Neural progenitor cell (in vitro differentiated cells): ENCODE data around the gene POLR3G. TPM values are rescaled to one million over a fixed set of nuclear protein-coding genes. Genes with fewer than 3 reads are reported as not detected.
A peak's percentile ranks its signal among the peaks of the same experiment; 100 is the strongest.

Experiments
- DNase-seq: peaks from one replicate; pipeline ENCODE4 v3.0.0-alpha.2; 2016; ENCODE audit warnings: low spot score
- H2AFZ ChIP-seq: fragments of 200-600 bp; sonication (generic); replicated peaks from 2 replicates; pipeline ENCODE4 v1.6.1; 2016; ENCODE audit warnings: antibody characterized with exemption
- H3F3A ChIP-seq: fragments of 200-600 bp; sonication (generic); 2 replicates; pipeline ENCODE4 v1.6.1; 2016; ENCODE audit warnings: antibody characterized with exemption, low read depth
- H3K27ac ChIP-seq: fragments of 200-600 bp; sonication (generic); 2 replicates; pipeline ENCODE4 v1.5.1; 2016; ENCODE audit warnings: mild to moderate bottlenecking
- H3K27me3 ChIP-seq: fragments of 200-600 bp; sonication (generic); 2 replicates; pipeline ENCODE4 v1.6.1; 2016; ENCODE audit warnings: mild to moderate bottlenecking, moderate library complexity
- H3K36me3 ChIP-seq: fragments of 200-600 bp; sonication (generic); 2 replicates; pipeline ENCODE4 v1.5.1; 2016
- H3K4me1 ChIP-seq: fragments of 200-600 bp; sonication (generic); 2 replicates; pipeline ENCODE4 v1.6.1; 2016; ENCODE audit warnings: mixed run types
- H3K4me2 ChIP-seq: fragments of 200-600 bp; sonication (generic); 2 replicates; pipeline ENCODE4 v1.6.1; 2016
- H3K4me3 ChIP-seq: fragments of 200-600 bp; sonication (generic); 2 replicates; pipeline ENCODE4 v1.5.1; 2016
- H3K79me2 ChIP-seq: fragments of 200-600 bp; sonication (generic); 2 replicates; pipeline ENCODE4 v1.6.1; 2016; ENCODE audit warnings: low read depth
- H3K9ac ChIP-seq: fragments of 200-600 bp; sonication (generic); 2 replicates; pipeline ENCODE4 v1.6.1; 2016
- H3K9me3 ChIP-seq: fragments of 200-600 bp; sonication (generic); 2 replicates; pipeline ENCODE4 v1.5.1; 2016; ENCODE audit warnings: low read depth
- H4K20me1 ChIP-seq: fragments of 200-600 bp; sonication (generic); 2 replicates; pipeline ENCODE4 v1.6.1; 2016; ENCODE audit warnings: low read depth
- H3K27ac Mint-ChIP-seq: 3 replicates; pipeline ENCODE4 v1.8.0; 2021; ENCODE audit warnings: mixed read lengths
- H3K27me3 Mint-ChIP-seq: 2 replicates; pipeline ENCODE4 v1.8.0; 2022; ENCODE audit warnings: low read depth, mild to moderate bottlenecking, inconsistent platforms, moderate library complexity, mixed read lengths; ENCODE audit not compliant: insufficient read depth
- H3K36me3 Mint-ChIP-seq: 3 replicates; pipeline ENCODE4 v1.8.0; 2021; ENCODE audit warnings: mixed read lengths
- H3K4me1 Mint-ChIP-seq: 3 replicates; pipeline ENCODE4 v1.8.0; 2021; ENCODE audit warnings: mixed read lengths
- H3K4me3 Mint-ChIP-seq: 3 replicates; pipeline ENCODE4 v1.8.0; 2021; ENCODE audit warnings: mild to moderate bottlenecking, moderate library complexity, mixed read lengths
- H3K9me3 Mint-ChIP-seq: 3 replicates; pipeline ENCODE4 v1.8.0; 2020; ENCODE audit warnings: mixed read lengths
- EZH2 ChIP-seq: fragments of 200-600 bp; sonication (generic); IDR thresholded peaks from 2 replicates; pipeline ENCODE4 v1.6.1; 2017; ENCODE audit warnings: antibody characterized with exemption, mild to moderate bottlenecking, moderate library complexity
- EZH2phosphoT487 ChIP-seq: fragments of 200-600 bp; sonication (generic); IDR thresholded peaks from 2 replicates; pipeline ENCODE4 v1.6.1; 2017; ENCODE audit warnings: antibody characterized with exemption
- total RNA-seq: library from RNA; depleted of rRNA; stranded (reverse); fragments of >200 nt; gene quantifications from 2 replicates; pipeline ENCODE4 v1.2.3, GENCODE V29; 2015; ENCODE audit warnings: low replicate concordance
- TF ChIP-seq, protein P1 (sequence below): fragments of 200-600 bp; sonication (generic); IDR thresholded peaks from 2 replicates; pipeline ENCODE4 v1.5.1; 2017; ENCODE audit warnings: antibody characterized with exemption, mild to moderate bottlenecking

POLR3G gene
- total RNA-seq, 1 donor from 2014 or later = 8.4 TPM

- Histone ChIP-seq H3K4me1 (peaks cover 33% of the 10 kb centered on the region), H3F3A (peaks cover 9% of the 10 kb centered on the region), H3K27ac (no peak overlapping the region), H3K79me2 (peaks cover 8% of the 10 kb centered on the region), H3K36me3 (no peaks in the 10 kb centered on the region), H2AFZ (no peak overlapping the region), H3K4me2 (no peak overlapping the region), H3K9me3 (no peaks in the 10 kb centered on the region), H3K9ac (no peak overlapping the region), H3K4me3 (no peak overlapping the region), H4K20me1 (no peaks in the 10 kb centered on the region), H3K27me3 (peaks cover 17% of the 10 kb centered on the region)
- Mint-ChIP-seq H3K27ac (peak overlapping the region; percentile 86), H3K36me3 (peaks cover 2% of the 10 kb centered on the region), H3K27me3 (peaks cover 6% of the 10 kb centered on the region), H3K4me1 (peaks cover 48% of the 10 kb centered on the region), H3K4me3 (peak overlapping the region; percentile 31), H3K9me3 (no peaks in the 10 kb centered on the region)
- TF ChIP-seq EZH2 = no peak
- no peak for TF ChIP-seq EZH2phosphoT487
- TF ChIP-seq, protein P1, sequence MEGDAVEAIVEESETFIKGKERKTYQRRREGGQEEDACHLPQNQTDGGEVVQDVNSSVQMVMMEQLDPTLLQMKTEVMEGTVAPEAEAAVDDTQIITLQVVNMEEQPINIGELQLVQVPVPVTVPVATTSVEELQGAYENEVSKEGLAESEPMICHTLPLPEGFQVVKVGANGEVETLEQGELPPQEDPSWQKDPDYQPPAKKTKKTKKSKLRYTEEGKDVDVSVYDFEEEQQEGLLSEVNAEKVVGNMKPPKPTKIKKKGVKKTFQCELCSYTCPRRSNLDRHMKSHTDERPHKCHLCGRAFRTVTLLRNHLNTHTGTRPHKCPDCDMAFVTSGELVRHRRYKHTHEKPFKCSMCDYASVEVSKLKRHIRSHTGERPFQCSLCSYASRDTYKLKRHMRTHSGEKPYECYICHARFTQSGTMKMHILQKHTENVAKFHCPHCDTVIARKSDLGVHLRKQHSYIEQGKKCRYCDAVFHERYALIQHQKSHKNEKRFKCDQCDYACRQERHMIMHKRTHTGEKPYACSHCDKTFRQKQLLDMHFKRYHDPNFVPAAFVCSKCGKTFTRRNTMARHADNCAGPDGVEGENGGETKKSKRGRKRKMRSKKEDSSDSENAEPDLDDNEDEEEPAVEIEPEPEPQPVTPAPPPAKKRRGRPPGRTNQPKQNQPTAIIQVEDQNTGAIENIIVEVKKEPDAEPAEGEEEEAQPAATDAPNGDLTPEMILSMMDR = no peak
- DNase-seq = no peak
Measured at GRCh38 chr5:90554358-90555006, 79.8 kb downstream of the POLR3G start.

DNA sequence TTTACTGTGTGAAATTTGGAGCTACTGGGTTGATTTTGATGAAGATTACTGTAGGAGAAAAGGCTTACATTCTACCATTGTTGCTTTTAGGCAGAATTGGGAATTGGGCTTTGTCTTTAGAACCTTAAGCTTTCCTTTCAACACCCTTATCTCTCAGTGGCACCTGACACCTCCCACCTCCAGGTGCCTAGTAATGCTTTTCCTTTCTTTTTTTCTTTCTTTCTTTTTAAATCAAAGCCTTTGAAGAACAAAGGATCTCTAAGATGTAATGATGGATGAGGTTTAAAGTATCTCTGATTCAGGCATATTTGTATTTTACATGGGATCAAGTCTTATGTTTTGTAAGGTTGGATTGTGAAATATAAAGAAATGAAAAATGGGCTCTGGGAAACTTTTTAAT lies 81.0 kb downstream of the POLR3G start:
- no peaks in the 10 kb centered on the region for H3K36me3 ChIP-seq
- H3K27me3 ChIP-seq = peaks cover 17% of the 10 kb centered on the region
- peaks cover 44% of the 10 kb centered on the region for H3K4me1 ChIP-seq
- no peaks in the 10 kb centered on the region for H4K20me1 ChIP-seq
- H3K4me3 ChIP-seq = no peak overlapping the region
- no peak for DNase-seq
- H3K9ac ChIP-seq = no peak overlapping the region
- peaks cover 9% of the 10 kb centered on the region for H3F3A ChIP-seq
- Mint-ChIP-seq H3K9me3 (no peaks in the 10 kb centered on the region), H3K27ac (no peak overlapping the region), H3K36me3 (peaks cover 2% of the 10 kb centered on the region), H3K4me1 (peaks cover 56% of the 10 kb centered on the region), H3K27me3 (peaks cover 6% of the 10 kb centered on the region), H3K4me3 (no peak overlapping the region)
- H3K27ac ChIP-seq = no peak overlapping the region
- H3K9me3 ChIP-seq = no peaks in the 10 kb centered on the region
- no peak overlapping the region for H2AFZ ChIP-seq
- H3K4me2 ChIP-seq = no peak overlapping the region
- TF ChIP-seq, protein P1 = no peak
- no peak for TF ChIP-seq EZH2
- no peak for TF ChIP-seq EZH2phosphoT487
- H3K79me2 ChIP-seq = peaks cover 20% of the 10 kb centered on the region

DNA sequence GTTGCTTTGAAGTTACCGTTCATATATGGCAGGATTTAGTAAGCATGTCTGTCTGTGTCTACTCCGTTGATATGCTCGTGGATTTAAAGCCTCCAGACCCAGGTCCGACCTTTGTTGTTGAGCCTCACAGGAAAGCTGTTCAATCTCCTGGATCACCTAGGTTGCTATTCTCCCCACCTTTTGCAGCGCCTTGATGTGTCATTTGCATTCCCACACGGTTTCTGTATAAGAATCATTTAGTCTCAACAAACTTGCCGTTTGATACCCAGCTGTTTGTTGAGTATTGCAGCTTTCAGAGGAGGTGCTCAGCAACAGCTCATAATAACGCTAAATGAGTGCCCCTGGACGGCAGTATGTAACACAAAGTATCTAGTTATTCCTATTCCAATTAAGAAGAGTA lies 82.7 kb downstream of the POLR3G start:
- Mint-ChIP-seq H3K36me3 (no peaks in the 10 kb centered on the region), H3K27ac (no peak overlapping the region), H3K9me3 (no peaks in the 10 kb centered on the region), H3K27me3 (peaks cover 4% of the 10 kb centered on the region), H3K4me1 (peaks cover 70% of the 10 kb centered on the region), H3K4me3 (peak overlapping the region; percentile 96)
- Histone ChIP-seq H3K9me3 (no peaks in the 10 kb centered on the region), H3K4me2 (peak overlapping the region; percentile 94), H3K4me1 (peaks cover 61% of the 10 kb centered on the region), H3K4me3 (peak overlapping the region; percentile 89), H4K20me1 (no peaks in the 10 kb centered on the region), H3K9ac (no peak overlapping the region), H3K27ac (no peak overlapping the region), H3K36me3 (no peaks in the 10 kb centered on the region), H3K27me3 (peaks cover 17% of the 10 kb centered on the region), H3K79me2 (peaks cover 37% of the 10 kb centered on the region), H2AFZ (peak overlapping the region; percentile 90), H3F3A (peaks cover 15% of the 10 kb centered on the region)
- peak; percentile 13 for DNase-seq
- TF ChIP-seq EZH2 = no peak

- no peaks in the 10 kb centered on the region for H3K36me3 Mint-ChIP-seq
Measured at GRCh38 chr5:90557871-90558270, 83.2 kb downstream of the POLR3G start.

More at GRCh38 chr5:90557871-90558270, 83.2 kb downstream of the POLR3G start:
- peak overlapping the region; percentile 44 for H3K27ac ChIP-seq
- peak overlapping the region; percentile 90 for H2AFZ ChIP-seq
- H3K9me3 ChIP-seq = no peaks in the 10 kb centered on the region
- H3K4me2 ChIP-seq = peak overlapping the region; percentile 94
- TF ChIP-seq EZH2phosphoT487 (no peak), EZH2 (no peak)
- TF ChIP-seq, protein P1 = no peak
- H3K4me3 ChIP-seq = peak overlapping the region; percentile 89
- peaks cover 17% of the 10 kb centered on the region for H3K27me3 ChIP-seq
- peaks cover 42% of the 10 kb centered on the region for H3K79me2 ChIP-seq
- peaks cover 20% of the 10 kb centered on the region for H3F3A ChIP-seq
- no peak for DNase-seq
- peak overlapping the region; percentile 57 for H3K9ac ChIP-seq
- Mint-ChIP-seq H3K4me3 (peak overlapping the region; percentile 96), H3K4me1 (peaks cover 74% of the 10 kb centered on the region), H3K9me3 (no peaks in the 10 kb centered on the region), H3K27me3 (peaks cover 4% of the 10 kb centered on the region), H3K27ac (no peak overlapping the region)
- peaks cover 4% of the 10 kb centered on the region for H4K20me1 ChIP-seq
- H3K4me1 ChIP-seq = peaks cover 66% of the 10 kb centered on the region
- no peaks in the 10 kb centered on the region for H3K36me3 ChIP-seq
